Breast epithelium (tissue), 4 donors: ENCODE results near the gene ZNF562. TPM values are rescaled to one million over a fixed set of nuclear protein-coding genes. Genes with fewer than 3 reads are reported as not detected.

ENCODE experiments used
- DNase-seq, 2 donors: peaks; one replicate each; pipeline ENCODE4 v3.0.0-alpha.2; 2019; ENCODE audit warnings: low spot score in 2 of 2
- H3K27ac ChIP-seq, 2 donors: fragments of 200-600 bp; sonication (generic) in 1 of 2; one replicate each; pipeline ENCODE4 v1.5.1; 2016 to 2019; ENCODE audit warnings: mild to moderate bottlenecking in 1 of 2
- H3K27me3 ChIP-seq, 2 donors: fragments of 200-600 bp; sonication (generic) in 1 of 2; one replicate each; pipeline versions ENCODE4 v1.5.1 to v1.6.0; 2017 to 2019; ENCODE audit warnings: control low read depth in 1 of 2, mild to moderate bottlenecking in 1 of 2
- H3K36me3 ChIP-seq: fragments of 200-600 bp; one replicate; pipeline ENCODE4 v1.5.1; 2019
- H3K4me1 ChIP-seq, 2 donors: fragments of 200-600 bp; sonication (generic); one replicate each; pipeline ENCODE4 v1.5.1; 2016 to 2019; ENCODE audit warnings: control low read depth in 1 of 2
- H3K4me3 ChIP-seq, 3 donors: fragments of 200-600 bp; sonication (generic); 1 replicate in 2 of 3; 2 replicates in 1 of 3; pipeline ENCODE4 v1.5.1; 2016 to 2019; ENCODE audit warnings: mild to moderate bottlenecking in 3 of 3, moderate library complexity in 2 of 3
- H3K9me3 ChIP-seq, 2 donors: fragments of 200-600 bp; sonication (generic) in 1 of 2; one replicate each; pipeline ENCODE4 v1.5.1; 2016 to 2019; ENCODE audit warnings: control low read depth in 1 of 2
- POLR2A ChIP-seq: fragments of 450-650 bp; IDR thresholded peaks from one replicate; pipeline ENCODE4 v1.6.1; 2016; ENCODE audit warnings: antibody characterized with exemption, mild to moderate bottlenecking, moderate library complexity
- POLR2AphosphoS5 ChIP-seq, 3 donors: sonication (generic); formaldehyde crosslinking; IDR thresholded peaks; one replicate each; pipeline ENCODE4 v1.6.1; 2017; ENCODE audit warnings: antibody characterized with exemption in 3 of 3
- intact Hi-C: fragments of 100-400 bp; cut with DNase I; formaldehyde crosslinking; loops from one replicate; pipeline ENCODE4 v1.15.1; 2023; ENCODE audit warnings: low total_unique reads
- total RNA-seq, 3 donors: library from RNA; depleted of rRNA; stranded (reverse); fragments of >200 nt; gene quantifications; one replicate each; pipeline ENCODE4 v1.1.0, GENCODE V29; 2016
- TF ChIP-seq, protein P1 (sequence below), 3 donors: fragments of 450-650 bp; IDR thresholded peaks; one replicate each; pipeline ENCODE4 v1.5.1; 2016 to 2017; ENCODE audit warnings: antibody characterized with exemption in 3 of 3, mild to moderate bottlenecking in 3 of 3, moderate library complexity in 3 of 3

The ZNF562 gene
- total RNA-seq, 3 donors from 2014 or later: 17.4 to 52.2 (median 32.4) TPM

DNA sequence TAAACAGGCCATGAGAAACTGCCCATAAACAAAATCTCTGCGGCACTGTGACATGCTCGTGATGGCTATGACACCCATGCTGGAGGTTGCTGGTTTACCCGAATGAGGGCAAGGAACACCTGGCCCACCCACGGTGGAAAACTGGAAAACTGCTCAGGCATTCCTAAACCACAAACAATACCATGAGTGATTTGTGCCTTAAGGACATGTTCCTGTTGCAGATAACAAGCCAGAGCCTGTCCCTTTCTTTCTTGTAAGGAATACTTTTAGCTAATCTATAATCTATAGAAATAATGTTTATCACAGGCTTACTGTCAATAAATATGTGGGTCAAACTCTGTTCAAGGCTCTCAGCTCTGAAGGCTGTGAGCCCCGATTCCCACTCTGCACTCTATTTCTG lies 66.0 kb downstream of the ZNF562 start:
- Histone ChIP-seq H3K27ac (no peak overlapping the region), H3K4me3 (no peak overlapping the region), H3K36me3 (peaks cover 32% of the 10 kb centered on the region), H3K4me1 (no peaks in the 10 kb centered on the region), H3K27me3 (no peaks in the 10 kb centered on the region), H3K9me3 (peaks cover 82 to 92% of the 10 kb centered on the region in 2 donors)
- TF ChIP-seq, protein P1, sequence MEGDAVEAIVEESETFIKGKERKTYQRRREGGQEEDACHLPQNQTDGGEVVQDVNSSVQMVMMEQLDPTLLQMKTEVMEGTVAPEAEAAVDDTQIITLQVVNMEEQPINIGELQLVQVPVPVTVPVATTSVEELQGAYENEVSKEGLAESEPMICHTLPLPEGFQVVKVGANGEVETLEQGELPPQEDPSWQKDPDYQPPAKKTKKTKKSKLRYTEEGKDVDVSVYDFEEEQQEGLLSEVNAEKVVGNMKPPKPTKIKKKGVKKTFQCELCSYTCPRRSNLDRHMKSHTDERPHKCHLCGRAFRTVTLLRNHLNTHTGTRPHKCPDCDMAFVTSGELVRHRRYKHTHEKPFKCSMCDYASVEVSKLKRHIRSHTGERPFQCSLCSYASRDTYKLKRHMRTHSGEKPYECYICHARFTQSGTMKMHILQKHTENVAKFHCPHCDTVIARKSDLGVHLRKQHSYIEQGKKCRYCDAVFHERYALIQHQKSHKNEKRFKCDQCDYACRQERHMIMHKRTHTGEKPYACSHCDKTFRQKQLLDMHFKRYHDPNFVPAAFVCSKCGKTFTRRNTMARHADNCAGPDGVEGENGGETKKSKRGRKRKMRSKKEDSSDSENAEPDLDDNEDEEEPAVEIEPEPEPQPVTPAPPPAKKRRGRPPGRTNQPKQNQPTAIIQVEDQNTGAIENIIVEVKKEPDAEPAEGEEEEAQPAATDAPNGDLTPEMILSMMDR (IDR thresholded peaks at IDR 0.05): no peak
- TF ChIP-seq POLR2A: no peak
- no peak for TF ChIP-seq POLR2AphosphoS5 (IDR thresholded peaks at IDR 0.05)
- no peak for DNase-seq
- intact Hi-C loops: no loop called here

DNA sequence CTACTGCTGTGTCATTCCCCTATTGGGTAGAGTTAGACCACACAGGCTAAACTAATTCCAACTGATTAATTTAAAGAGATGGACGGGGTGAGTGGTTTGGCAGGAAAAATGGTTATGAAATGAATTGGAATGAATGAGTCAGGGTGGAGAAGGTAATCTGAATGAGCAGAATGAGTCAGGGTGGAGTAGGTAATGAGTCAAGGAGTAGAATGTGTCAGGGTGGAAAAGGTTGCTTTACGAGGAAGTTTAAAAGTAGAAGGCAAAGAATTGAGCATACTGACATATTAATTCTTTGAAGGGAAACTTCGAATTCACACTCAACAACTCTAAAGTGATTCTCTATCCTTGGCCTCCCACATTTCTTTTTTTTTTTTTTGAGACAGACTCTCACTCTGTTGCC lies 77.9 kb downstream of the ZNF562 start:
- H3K27me3 ChIP-seq: no peaks in the 10 kb centered on the region
- H3K27ac ChIP-seq: no peak overlapping the region
- DNase-seq: no peak
- H3K9me3 ChIP-seq: peaks cover 16 to 24% of the 10 kb centered on the region in 2 donors
- no peak overlapping the region for H3K4me3 ChIP-seq
- no peaks in the 10 kb centered on the region for H3K36me3 ChIP-seq
- intact Hi-C loops: no loop called here
- no peaks in the 10 kb centered on the region for H3K4me1 ChIP-seq
- TF ChIP-seq, protein P1 (IDR thresholded peaks at IDR 0.05): no peak
- no peak for TF ChIP-seq POLR2A
- TF ChIP-seq POLR2AphosphoS5 (IDR thresholded peaks at IDR 0.05): no peak

Other genes with a start within 250 kb of the ZNF562 start
- gene ZNF266, start 239.5 kb downstream of the ZNF562 start, total RNA-seq: 10 to 100 TPM; 20.5 to 45.8 (median 44.2) TPM
- not detected for gene ZNF560, start 176.5 kb downstream of the ZNF562 start, total RNA-seq
- gene ZNF426, start 136.5 kb downstream of the ZNF562 start, total RNA-seq: 10 to 100 TPM; 11.5 to 22.4 (median 12.3) TPM
- gene ZNF121, start 90.6 kb downstream of the ZNF562 start, total RNA-seq: 10 to 100 TPM; 20.8 to 55.9 (median 36.1) TPM
- gene ZNF561, start 53.9 kb downstream of the ZNF562 start, total RNA-seq: 10 to 100 TPM; 19.5 to 63.1 (median 29.5) TPM
- gene ZNF846, start 93.6 kb upstream of the ZNF562 start, total RNA-seq: 10 to 100 TPM; 10.5 to 26.7 (median 20.8) TPM
- 10 to 100 TPM; 18.7 to 27.1 (median 19.7) TPM for gene FBXL12, start 144.0 kb upstream of the ZNF562 start, total RNA-seq
- gene UBL5, start 152.8 kb upstream of the ZNF562 start, total RNA-seq: 100 to 1,000 TPM; 381 to 489 (median 475) TPM
- 100 to 1,000 TPM in 1 of 3 donors, 10 to 100 TPM in 2; 71.3 to 114 (median 73.4) TPM for gene PIN1, start 160.2 kb upstream of the ZNF562 start, total RNA-seq